ENCODE measurements around the gene OSBP. TPM values are rescaled to one million over a fixed set of nuclear protein-coding genes. Genes with fewer than 3 reads are reported as not detected.

The OSBP gene
- polyA plus RNA-seq, 4 donors, result 41.5 to 60.5 (median 50.7) TPM

GRCh38 chr11:59607703-59608454, 7.7 kb downstream of the OSBP start:
- DNase-seq (ENCODE audit: low read depth in 4 of 4, low spot score in 3 of 4), result no peak

GRCh38 chr11:59602432-59602831, 13.1 kb downstream of the OSBP start:
- no peak for DNase-seq (ENCODE audit: low read depth in 4 of 4, low spot score in 3 of 4)

- no peak for DNase-seq (ENCODE audit: low read depth in 4 of 4, low spot score in 3 of 4)
Observed at GRCh38 chr11:59601788-59602187, 13.8 kb downstream of the OSBP start.

- DNase-seq (ENCODE audit: low read depth in 4 of 4, low spot score in 3 of 4), result no peak
Observed at GRCh38 chr11:59600636-59601035, 14.9 kb downstream of the OSBP start.

- DNase-seq (ENCODE audit: low read depth in 4 of 4, low spot score in 3 of 4), result no peak
Observed at GRCh38 chr11:59600234-59600633, 15.3 kb downstream of the OSBP start.

- no peak for DNase-seq (ENCODE audit: low read depth in 4 of 4, low spot score in 3 of 4)
Observed at GRCh38 chr11:59598961-59599360, 16.6 kb downstream of the OSBP start.

- no peak for DNase-seq (ENCODE audit: low read depth in 4 of 4, low spot score in 3 of 4)
Observed at GRCh38 chr11:59584294-59584693, 31.3 kb downstream of the OSBP start.

GRCh38 chr11:59582006-59582405, 33.6 kb downstream of the OSBP start:
- DNase-seq (ENCODE audit: low read depth in 4 of 4, low spot score in 3 of 4), result no peak

- DNase-seq (ENCODE audit: low read depth in 4 of 4, low spot score in 3 of 4), result no peak
Observed at GRCh38 chr11:59578369-59578768, 37.2 kb downstream of the OSBP start.

GRCh38 chr11:59575505-59575904, 40.1 kb downstream of the OSBP start:
- DNase-seq (ENCODE audit: low read depth in 4 of 4, low spot score in 3 of 4), result no peak

- no peak for DNase-seq (ENCODE audit: low read depth in 4 of 4, low spot score in 3 of 4)
Observed at GRCh38 chr11:59574932-59575502, 40.6 kb downstream of the OSBP start.

GRCh38 chr11:59574467-59574866, 41.1 kb downstream of the OSBP start:
- DNase-seq (ENCODE audit: low read depth in 4 of 4, low spot score in 3 of 4), result no peak

GRCh38 chr11:59573216-59573615, 42.4 kb downstream of the OSBP start:
- DNase-seq (ENCODE audit: low read depth in 4 of 4, low spot score in 3 of 4), result no peak

- DNase-seq (ENCODE audit: low read depth in 4 of 4, low spot score in 3 of 4), result no peak
Observed at GRCh38 chr11:59572091-59572490, 43.5 kb downstream of the OSBP start.

GRCh38 chr11:59562292-59562691, 53.3 kb downstream of the OSBP start:
- DNase-seq (ENCODE audit: low read depth in 4 of 4, low spot score in 3 of 4), result no peak

GRCh38 chr11:59560702-59561473, 54.7 kb downstream of the OSBP start:
- DNase-seq (ENCODE audit: low read depth in 4 of 4, low spot score in 3 of 4), result peak in 1 of 4 donors; percentile 72

- DNase-seq (ENCODE audit: low read depth in 4 of 4, low spot score in 3 of 4), result peak in 1 of 4 donors; percentile 76
Observed at GRCh38 chr11:59560290-59560701, 55.3 kb downstream of the OSBP start.

- DNase-seq (ENCODE audit: low read depth in 4 of 4, low spot score in 3 of 4), result no peak
Observed at GRCh38 chr11:59559886-59560285, 55.7 kb downstream of the OSBP start.

GRCh38 chr11:59558270-59558643, 57.3 kb downstream of the OSBP start:
- DNase-seq (ENCODE audit: low read depth in 4 of 4, low spot score in 3 of 4), result no peak

- DNase-seq (ENCODE audit: low read depth in 4 of 4, low spot score in 3 of 4), result no peak
Observed at GRCh38 chr11:59556917-59557348, 58.6 kb downstream of the OSBP start.

- no peak for DNase-seq (ENCODE audit: low read depth in 4 of 4, low spot score in 3 of 4)
Observed at GRCh38 chr11:59556115-59556916, 59.3 kb downstream of the OSBP start.

Measured in left renal pelvis (tissue), 4 donors.